Measurements from ENCODE around the gene TOP2A. TPM values are rescaled to one million over a fixed set of nuclear protein-coding genes. Genes with fewer than 3 reads are reported as not detected.
"Not testable (repeated sequence)": the region's sequence is repeated elsewhere in the genome, so short reads cannot be mapped to it uniquely, and the experiment has no call there.

TOP2A gene
- total RNA-seq, 2 donors from 2014 or later = 0.81 to 8.5 TPM

DNA sequence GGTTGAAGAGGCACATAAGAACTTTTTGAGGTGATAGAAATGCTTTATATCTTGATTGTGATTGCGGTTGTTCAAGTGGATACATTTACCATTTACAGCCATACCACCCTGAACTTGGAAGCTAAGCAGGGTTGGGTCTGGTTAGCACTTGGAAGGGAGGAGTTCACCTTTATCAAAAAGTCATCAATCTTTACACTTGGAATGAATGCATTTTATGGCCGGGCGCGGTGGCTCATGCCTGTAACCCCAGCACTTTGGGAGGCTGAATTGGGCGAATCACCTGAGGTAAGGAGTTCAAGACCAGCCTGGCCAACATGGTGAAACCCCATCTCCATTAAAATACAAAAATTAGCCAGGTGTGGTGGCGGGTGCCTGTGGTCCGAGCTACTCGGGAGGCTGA is 43.7 kb downstream of the TOP2A start:
- Histone ChIP-seq H3K9me3 (no peaks in the 10 kb centered on the region), H3K4me3 (no peak overlapping the region), H3K27me3 (replicated peaks; ENCODE audit: insufficient read depth) (no peaks in the 10 kb centered on the region), H3K27ac (no peak overlapping the region), H3K36me3 (no peaks in the 10 kb centered on the region), H3K4me1 (ENCODE audit: control insufficient read depth in 1 of 2, low read depth in 2 of 2) (no peaks in the 10 kb centered on the region)
- no peak for ATAC-seq (ENCODE audit: insufficient number of reproducible peaks, low FRiP score, low read depth)
- DNase-seq (ENCODE audit: low spot score) = no peak
- TF ChIP-seq, protein P1, sequence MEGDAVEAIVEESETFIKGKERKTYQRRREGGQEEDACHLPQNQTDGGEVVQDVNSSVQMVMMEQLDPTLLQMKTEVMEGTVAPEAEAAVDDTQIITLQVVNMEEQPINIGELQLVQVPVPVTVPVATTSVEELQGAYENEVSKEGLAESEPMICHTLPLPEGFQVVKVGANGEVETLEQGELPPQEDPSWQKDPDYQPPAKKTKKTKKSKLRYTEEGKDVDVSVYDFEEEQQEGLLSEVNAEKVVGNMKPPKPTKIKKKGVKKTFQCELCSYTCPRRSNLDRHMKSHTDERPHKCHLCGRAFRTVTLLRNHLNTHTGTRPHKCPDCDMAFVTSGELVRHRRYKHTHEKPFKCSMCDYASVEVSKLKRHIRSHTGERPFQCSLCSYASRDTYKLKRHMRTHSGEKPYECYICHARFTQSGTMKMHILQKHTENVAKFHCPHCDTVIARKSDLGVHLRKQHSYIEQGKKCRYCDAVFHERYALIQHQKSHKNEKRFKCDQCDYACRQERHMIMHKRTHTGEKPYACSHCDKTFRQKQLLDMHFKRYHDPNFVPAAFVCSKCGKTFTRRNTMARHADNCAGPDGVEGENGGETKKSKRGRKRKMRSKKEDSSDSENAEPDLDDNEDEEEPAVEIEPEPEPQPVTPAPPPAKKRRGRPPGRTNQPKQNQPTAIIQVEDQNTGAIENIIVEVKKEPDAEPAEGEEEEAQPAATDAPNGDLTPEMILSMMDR (IDR thresholded peaks at IDR 0.05) = no peak

DNA sequence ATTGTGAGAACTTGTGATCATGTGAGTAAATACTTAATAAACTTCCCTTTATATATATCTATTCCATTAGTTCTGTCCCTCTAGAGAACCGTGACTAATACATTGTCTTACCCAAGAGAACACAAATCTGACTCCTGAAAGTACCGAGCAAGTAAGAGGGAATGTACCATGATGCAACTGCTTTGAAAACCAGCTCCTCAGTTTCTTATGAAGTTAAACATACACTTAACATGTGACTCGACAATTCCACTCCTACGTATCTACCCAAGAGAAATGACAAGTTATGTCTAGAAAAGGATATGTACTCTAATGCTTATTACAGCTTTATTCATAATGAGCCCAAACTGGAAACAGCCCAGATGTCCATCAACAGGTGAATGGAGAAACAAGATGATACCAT is 44.4 kb downstream of the TOP2A start:
- Histone ChIP-seq H3K27me3 (replicated peaks; ENCODE audit: insufficient read depth) (no peaks in the 10 kb centered on the region), H3K9me3 (no peaks in the 10 kb centered on the region), H3K36me3 (no peaks in the 10 kb centered on the region), H3K4me3 (no peak overlapping the region), H3K27ac (no peak overlapping the region), H3K4me1 (ENCODE audit: control insufficient read depth in 1 of 2, low read depth in 2 of 2) (no peaks in the 10 kb centered on the region)
- TF ChIP-seq, protein P1 (IDR thresholded peaks at IDR 0.05) = no peak
- DNase-seq (ENCODE audit: low spot score) (no peak), ATAC-seq (ENCODE audit: insufficient number of reproducible peaks, low FRiP score, low read depth) (no peak)

DNA sequence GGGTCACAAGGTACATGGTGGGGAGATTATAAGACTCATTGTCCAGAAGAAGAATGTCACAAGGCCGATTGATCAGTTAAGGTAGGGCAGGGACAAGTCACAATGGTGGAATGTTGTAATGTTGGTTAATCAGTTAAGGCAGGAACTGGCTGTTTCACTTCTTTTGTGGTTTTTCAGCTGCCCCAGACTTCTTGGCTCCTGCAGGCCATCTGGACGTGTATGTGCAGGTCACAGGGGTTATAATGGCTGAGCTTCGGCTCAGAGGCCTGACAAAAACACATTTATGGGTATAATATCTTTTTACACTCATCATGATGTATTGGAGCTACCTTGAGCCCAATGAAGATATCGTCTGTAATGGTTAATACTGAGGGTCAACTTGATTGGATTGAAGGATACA is 45.1 kb downstream of the TOP2A start:
- H3K36me3 ChIP-seq = not testable (repeated sequence)

DNA sequence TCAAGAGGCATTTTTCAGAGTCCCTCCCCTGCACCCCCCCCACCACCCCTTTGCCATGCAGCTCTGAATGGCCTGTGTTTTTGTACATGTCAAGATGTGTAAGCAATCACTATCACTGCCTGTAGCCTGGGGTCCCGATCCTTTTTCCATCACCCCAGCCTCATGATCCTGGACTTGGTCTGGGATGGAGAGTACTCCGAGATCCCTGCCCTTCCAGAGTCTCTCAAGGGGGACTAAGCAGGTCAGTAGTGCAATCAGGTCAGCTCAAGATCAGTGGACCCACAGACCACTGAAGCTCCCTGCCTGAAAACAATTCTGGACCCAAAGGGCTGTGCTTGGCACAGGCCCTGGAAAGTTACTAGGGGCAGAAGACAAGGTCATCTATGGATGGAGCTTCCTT is 45.7 kb downstream of the TOP2A start:
- ATAC-seq (ENCODE audit: insufficient number of reproducible peaks, low FRiP score, low read depth) = no peak
- TF ChIP-seq, protein P1 (IDR thresholded peaks at IDR 0.05) = no peak
- no peak overlapping the region for H3K4me3 ChIP-seq
- H3K36me3 ChIP-seq = no peaks in the 10 kb centered on the region
- no peaks in the 10 kb centered on the region for H3K4me1 ChIP-seq (ENCODE audit: control insufficient read depth in 1 of 2, low read depth in 2 of 2)
- no peak for DNase-seq (ENCODE audit: low spot score)
- H3K9me3 ChIP-seq = no peaks in the 10 kb centered on the region
- H3K27me3 ChIP-seq (replicated peaks; ENCODE audit: insufficient read depth) = no peaks in the 10 kb centered on the region
- H3K27ac ChIP-seq = no peak overlapping the region

More for the DNA sequence above, 45.1 kb downstream of the TOP2A start:
- DNase-seq (ENCODE audit: low spot score); ATAC-seq (ENCODE audit: insufficient number of reproducible peaks, low FRiP score, low read depth); H3K4me1 ChIP-seq (ENCODE audit: control insufficient read depth in 1 of 2, low read depth in 2 of 2); H3K4me3 ChIP-seq; H3K9me3 ChIP-seq; H3K27me3 ChIP-seq (replicated peaks; ENCODE audit: insufficient read depth); H3K27ac ChIP-seq: not testable (repeated sequence)

DNA sequence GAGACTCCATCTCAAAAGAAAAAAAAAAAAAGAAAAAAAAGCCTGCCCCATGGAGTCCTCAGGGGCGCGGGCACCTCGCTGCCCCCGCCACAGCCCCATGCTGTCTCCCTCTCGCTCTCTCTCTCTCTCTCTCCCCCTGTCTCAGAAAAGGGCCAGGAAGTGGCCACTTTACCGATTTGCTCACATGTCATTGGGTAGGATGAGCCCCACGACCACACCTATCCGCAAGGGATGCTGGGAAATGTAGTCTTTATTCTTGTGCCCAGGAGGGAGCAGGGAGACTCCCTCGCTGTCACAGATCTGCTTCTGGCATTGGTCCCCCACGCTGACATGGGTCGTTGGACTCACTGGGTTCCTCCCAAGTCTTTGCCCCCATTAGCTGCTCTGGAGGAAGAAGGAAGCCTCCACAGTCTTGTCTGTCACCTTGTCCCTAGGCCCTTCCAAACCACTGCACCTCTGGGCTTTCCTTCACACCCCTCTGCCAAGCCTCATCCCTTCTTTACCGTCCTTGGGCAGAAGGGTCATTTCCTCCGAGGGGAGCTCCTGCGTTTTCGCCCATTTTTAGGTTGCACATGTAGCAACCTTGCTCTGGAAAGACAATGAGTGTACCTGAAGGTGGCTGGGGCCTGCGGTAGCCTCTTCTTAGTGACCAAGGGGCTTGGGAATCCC is 46.3 kb downstream of the TOP2A start:
- no peak for ATAC-seq (ENCODE audit: insufficient number of reproducible peaks, low FRiP score, low read depth)
- H3K36me3 ChIP-seq = no peaks in the 10 kb centered on the region
- no peaks in the 10 kb centered on the region for H3K27me3 ChIP-seq (replicated peaks; ENCODE audit: insufficient read depth)
- TF ChIP-seq, protein P1 (IDR thresholded peaks at IDR 0.05) = no peak
- no peak overlapping the region for H3K27ac ChIP-seq
- no peak overlapping the region for H3K4me3 ChIP-seq
- no peaks in the 10 kb centered on the region for H3K4me1 ChIP-seq (ENCODE audit: control insufficient read depth in 1 of 2, low read depth in 2 of 2)
- H3K9me3 ChIP-seq = no peaks in the 10 kb centered on the region
- no peak for DNase-seq (ENCODE audit: low spot score)

DNA sequence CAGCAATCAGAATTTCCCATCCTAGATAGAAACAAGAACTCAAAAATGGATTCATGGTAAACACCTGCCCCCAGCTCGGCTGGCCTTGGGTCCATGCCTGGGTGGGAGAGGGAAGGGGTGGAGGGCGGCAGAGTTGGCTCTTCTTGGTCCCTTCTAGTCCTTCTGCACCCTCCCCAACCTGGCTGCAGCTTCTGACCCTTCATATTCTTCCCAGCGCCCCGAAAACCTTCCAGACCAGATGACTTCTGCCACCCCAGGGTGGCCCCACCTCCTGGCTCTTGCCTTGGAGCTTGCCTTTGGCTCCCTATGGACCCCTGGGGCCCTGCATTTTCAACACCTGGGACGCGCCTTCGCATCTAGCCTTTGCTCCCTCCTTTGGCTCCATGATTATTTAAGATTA is 47.8 kb downstream of the TOP2A start:
- no peak overlapping the region for H3K4me3 ChIP-seq
- DNase-seq (ENCODE audit: low spot score) = no peak
- no peaks in the 10 kb centered on the region for H3K4me1 ChIP-seq (ENCODE audit: control insufficient read depth in 1 of 2, low read depth in 2 of 2)
- no peaks in the 10 kb centered on the region for H3K27me3 ChIP-seq (replicated peaks; ENCODE audit: insufficient read depth)
- H3K9me3 ChIP-seq = no peaks in the 10 kb centered on the region
- TF ChIP-seq, protein P1 (IDR thresholded peaks at IDR 0.05) = no peak
- H3K36me3 ChIP-seq = no peaks in the 10 kb centered on the region
- no peak for ATAC-seq (ENCODE audit: insufficient number of reproducible peaks, low FRiP score, low read depth)
- H3K27ac ChIP-seq = no peak overlapping the region

DNA sequence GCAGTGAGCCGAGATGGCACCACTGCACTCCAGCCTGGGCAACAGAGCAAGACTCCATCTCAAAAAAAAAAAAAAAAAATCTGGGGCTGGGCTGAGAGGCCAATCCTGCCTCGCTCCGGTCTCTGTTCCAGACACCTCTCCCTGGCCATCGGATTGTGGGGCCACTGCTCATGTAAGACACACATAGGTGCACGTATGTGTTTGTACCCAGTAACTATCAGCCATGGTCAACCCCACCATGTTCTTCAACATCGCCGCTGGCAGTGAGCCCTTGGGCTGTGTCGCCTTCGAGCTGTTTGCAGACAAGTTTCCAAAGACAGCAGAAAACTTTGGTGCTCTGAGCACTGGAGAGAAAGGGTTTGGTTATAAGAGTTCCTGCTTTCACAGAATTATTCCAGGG is 50.0 kb downstream of the TOP2A start:
- not testable (repeated sequence) for H3K27ac ChIP-seq

More for the DNA sequence above, 50.0 kb downstream of the TOP2A start:
- peaks cover 0 to 12% of the 10 kb centered on the region in 2 donors for H3K4me1 ChIP-seq (ENCODE audit: control insufficient read depth in 1 of 2, low read depth in 2 of 2)
- not testable (repeated sequence) for ATAC-seq (ENCODE audit: insufficient number of reproducible peaks, low FRiP score, low read depth); H3K9me3 ChIP-seq; H3K4me3 ChIP-seq; H3K36me3 ChIP-seq; DNase-seq (ENCODE audit: low spot score); H3K27me3 ChIP-seq (replicated peaks; ENCODE audit: insufficient read depth)

Data from thoracic aorta (tissue), 2 donors.